ENCODE measurements around the gene SLC22A14. TPM values are rescaled to one million over a fixed set of nuclear protein-coding genes. Genes with fewer than 3 reads are reported as not detected.

The SLC22A14 gene
- total and polyA plus RNA-seq, 3 donors from 2014 or later: 2.7 to 11.9 (median 9.4) TPM

DNA sequence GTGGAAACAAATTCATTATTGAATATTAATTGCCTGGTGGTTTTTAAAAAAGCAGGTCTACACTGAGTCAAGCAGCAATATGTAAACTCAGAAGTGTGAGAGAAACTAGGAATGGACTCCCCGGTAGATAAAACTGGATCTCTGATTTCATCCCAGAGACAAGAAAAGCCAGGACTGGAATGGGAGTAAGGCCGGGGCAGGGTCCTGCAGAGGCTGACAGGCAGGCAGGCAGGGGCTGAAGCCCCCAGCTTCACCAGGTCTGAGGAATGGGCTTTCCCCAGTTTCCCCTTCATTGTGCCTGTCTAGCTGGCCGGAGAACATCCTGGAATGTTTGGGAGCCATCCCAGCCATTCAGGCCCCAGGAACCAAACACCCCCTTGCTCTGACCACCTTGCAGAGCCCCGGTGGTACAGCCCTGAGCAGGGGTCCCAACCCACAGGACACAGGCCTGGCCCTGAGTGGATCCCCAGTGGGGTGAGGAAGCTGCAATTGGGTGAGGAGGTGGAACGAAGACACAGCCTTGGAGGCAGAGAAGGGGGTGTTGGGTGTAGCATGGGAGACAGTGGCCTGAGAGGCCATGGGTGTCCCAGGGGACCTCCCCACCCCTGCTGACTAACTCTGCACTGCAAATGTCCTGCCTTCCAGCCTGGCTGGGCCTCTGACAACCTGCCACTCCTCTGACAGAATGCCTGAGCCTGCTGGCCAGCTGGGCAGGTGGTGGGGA is 32.8 kb downstream of the SLC22A14 start:
- Histone ChIP-seq H3K27me3 (no peaks in the 10 kb centered on the region), H3K4me3 (no peak overlapping the region), H3K36me3 (ENCODE audit: low read depth, missing control alignments) (no peaks in the 10 kb centered on the region), H3K27ac (no peak overlapping the region), H3K9me3 (no peaks in the 10 kb centered on the region), H3K4me1 (no peaks in the 10 kb centered on the region)
- intact Hi-C loops (cut with DNase I; ENCODE audit: low total_unique reads): loop anchor here (10.0 kb wide), 1 partner anchor 900 kb away; no protein-coding TSS in a partner anchor
- TF ChIP-seq, protein P1, sequence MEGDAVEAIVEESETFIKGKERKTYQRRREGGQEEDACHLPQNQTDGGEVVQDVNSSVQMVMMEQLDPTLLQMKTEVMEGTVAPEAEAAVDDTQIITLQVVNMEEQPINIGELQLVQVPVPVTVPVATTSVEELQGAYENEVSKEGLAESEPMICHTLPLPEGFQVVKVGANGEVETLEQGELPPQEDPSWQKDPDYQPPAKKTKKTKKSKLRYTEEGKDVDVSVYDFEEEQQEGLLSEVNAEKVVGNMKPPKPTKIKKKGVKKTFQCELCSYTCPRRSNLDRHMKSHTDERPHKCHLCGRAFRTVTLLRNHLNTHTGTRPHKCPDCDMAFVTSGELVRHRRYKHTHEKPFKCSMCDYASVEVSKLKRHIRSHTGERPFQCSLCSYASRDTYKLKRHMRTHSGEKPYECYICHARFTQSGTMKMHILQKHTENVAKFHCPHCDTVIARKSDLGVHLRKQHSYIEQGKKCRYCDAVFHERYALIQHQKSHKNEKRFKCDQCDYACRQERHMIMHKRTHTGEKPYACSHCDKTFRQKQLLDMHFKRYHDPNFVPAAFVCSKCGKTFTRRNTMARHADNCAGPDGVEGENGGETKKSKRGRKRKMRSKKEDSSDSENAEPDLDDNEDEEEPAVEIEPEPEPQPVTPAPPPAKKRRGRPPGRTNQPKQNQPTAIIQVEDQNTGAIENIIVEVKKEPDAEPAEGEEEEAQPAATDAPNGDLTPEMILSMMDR (IDR thresholded peaks at IDR 0.05): no peak
- no peak for TF ChIP-seq POLR2A (IDR thresholded peaks at IDR 0.05)
- WGBS, 2 donors: 78 to 80% methylated on average over 5 of the region's 5 CpGs
- no peak for DNase-seq

DNA sequence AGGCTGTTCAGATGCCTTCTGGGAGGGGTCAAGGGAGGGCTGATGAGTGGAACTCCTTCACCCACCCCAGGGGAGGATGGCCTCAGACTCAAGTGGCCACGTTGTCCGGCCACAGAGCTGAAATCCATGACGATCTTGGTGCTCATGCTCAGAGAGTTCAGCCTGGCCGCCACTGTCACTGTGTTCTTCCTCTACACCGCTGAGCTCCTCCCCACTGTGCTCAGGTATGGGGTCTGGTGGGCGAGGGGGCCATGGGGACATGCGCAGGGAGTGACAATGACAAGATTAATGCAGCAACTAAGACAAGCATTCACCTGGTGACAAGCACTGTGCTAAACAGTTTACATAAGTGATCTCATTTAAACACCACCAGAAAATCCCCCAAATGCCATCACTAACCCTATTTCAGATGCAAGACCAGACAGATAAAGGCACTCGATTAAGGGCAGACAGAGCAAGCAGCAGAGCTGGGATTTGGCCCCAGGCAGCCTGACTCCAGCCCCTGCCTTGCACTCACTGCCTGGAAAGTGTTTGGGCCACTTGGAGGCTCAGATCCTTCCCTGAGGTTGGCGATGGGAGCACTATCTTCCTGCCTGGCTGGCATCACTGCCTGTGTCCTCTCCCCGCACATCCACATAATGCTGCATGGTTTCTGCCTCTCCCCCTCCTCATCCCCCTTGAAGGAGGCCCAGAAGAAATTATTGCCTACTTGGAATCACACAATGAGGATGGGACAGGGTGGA is 33.6 kb downstream of the SLC22A14 start:
- intact Hi-C loops (cut with DNase I; ENCODE audit: low total_unique reads): loop anchor here (10.0 kb wide), 1 partner anchor 901 kb away; no protein-coding TSS in a partner anchor
- 82 to 88% methylated on average over 6 to 10 of the region's 10 CpGs for WGBS, 2 donors
- no peaks in the 10 kb centered on the region for H3K27me3 ChIP-seq
- no peaks in the 10 kb centered on the region for H3K36me3 ChIP-seq (ENCODE audit: low read depth, missing control alignments)
- no peak overlapping the region for H3K27ac ChIP-seq
- no peaks in the 10 kb centered on the region for H3K4me1 ChIP-seq
- DNase-seq: no peak
- H3K9me3 ChIP-seq: no peaks in the 10 kb centered on the region
- TF ChIP-seq POLR2A (IDR thresholded peaks at IDR 0.05): no peak
- TF ChIP-seq, protein P1 (IDR thresholded peaks at IDR 0.05): no peak
- H3K4me3 ChIP-seq: no peak overlapping the region

DNA sequence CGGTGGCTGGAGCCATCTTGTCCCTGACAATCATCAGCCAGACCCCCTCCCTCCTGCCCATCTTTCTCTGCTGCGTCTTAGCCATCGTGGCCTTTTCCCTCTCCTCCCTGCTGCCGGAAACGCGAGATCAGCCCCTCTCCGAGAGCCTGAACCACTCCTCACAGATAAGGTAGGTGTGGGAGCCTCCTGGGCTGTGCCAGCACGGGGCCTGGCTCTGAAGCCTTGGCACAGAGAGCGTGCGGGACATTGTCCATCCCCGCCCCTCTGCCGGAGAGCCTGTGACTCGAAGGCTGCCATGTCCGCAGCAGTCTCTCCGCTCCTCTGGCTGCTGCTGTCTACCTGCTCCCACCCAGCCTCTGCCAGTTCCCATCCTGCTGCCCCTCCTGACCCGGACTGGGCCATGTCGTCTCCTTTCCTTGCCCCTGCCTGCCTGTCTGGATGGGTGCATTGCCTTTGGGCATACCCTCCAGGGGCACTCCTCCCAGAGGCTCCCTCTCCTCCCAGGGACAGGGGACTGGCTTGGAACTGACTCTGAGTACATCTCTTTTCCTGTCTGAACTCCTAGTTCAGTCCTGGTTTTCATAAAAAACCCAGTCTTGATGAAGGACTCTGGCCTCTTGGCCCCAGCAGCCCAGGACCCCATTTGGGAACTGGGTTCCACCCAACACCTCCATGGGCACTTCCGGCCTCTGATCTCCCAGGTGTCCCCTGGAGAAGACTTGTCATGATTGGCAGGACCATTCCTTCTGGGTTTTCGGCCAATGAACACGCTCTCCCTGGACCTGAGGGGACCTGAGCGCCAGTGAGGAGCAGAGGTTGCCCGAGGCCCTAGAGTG is 34.5 kb downstream of the SLC22A14 start:
- H3K9me3 ChIP-seq: no peaks in the 10 kb centered on the region
- no peaks in the 10 kb centered on the region for H3K4me1 ChIP-seq
- intact Hi-C loops (cut with DNase I; ENCODE audit: low total_unique reads): loop anchor here (10.0 kb wide), 1 partner anchor 902 kb away; no protein-coding TSS in a partner anchor
- DNase-seq: no peak
- H3K4me3 ChIP-seq: no peak overlapping the region
- no peak overlapping the region for H3K27ac ChIP-seq
- WGBS, 2 donors: 74 to 81% methylated on average over 12 to 22 of the region's 22 CpGs
- TF ChIP-seq POLR2A (IDR thresholded peaks at IDR 0.05): no peak
- TF ChIP-seq, protein P1 (IDR thresholded peaks at IDR 0.05): no peak
- H3K27me3 ChIP-seq: no peaks in the 10 kb centered on the region
- no peaks in the 10 kb centered on the region for H3K36me3 ChIP-seq (ENCODE audit: low read depth, missing control alignments)

DNA sequence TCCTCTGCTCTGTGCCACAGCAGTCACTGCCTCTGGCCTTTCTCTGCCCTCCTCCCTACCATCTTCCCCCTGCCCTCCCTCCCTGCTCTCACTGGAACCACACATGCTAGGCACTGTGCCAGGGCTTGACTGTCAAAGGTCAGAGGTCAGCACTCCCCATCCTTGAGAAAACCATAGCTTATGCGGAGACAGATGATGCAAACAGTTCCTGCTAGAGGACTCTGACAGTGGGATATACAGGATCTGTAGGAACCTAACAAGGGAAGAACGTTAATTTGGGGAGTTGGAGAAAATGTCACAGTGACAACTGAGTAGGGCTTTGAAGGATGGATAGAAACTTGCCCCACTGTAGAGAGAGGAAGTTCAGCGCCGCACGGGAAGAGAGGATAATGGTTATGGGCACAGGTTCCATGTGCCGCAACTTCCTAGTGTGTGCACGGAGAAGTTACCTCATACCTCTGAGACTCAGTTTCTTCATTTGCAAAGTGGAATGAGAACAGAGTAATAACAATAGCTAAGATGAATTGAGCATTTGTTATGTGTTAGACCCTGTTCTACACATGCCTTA is 35.2 kb downstream of the SLC22A14 start:
- TF ChIP-seq POLR2A (IDR thresholded peaks at IDR 0.05): no peak
- TF ChIP-seq, protein P1 (IDR thresholded peaks at IDR 0.05): no peak
- H3K9me3 ChIP-seq: no peaks in the 10 kb centered on the region
- intact Hi-C loops (cut with DNase I; ENCODE audit: low total_unique reads): loop anchor here (10.0 kb wide), 1 partner anchor 902 kb away; no protein-coding TSS in a partner anchor
- WGBS, 2 donors: 82 to 83% methylated on average over 7 of the region's 7 CpGs
- no peak overlapping the region for H3K4me3 ChIP-seq
- no peaks in the 10 kb centered on the region for H3K4me1 ChIP-seq
- no peaks in the 10 kb centered on the region for H3K27me3 ChIP-seq
- H3K36me3 ChIP-seq (ENCODE audit: low read depth, missing control alignments): no peaks in the 10 kb centered on the region
- no peak overlapping the region for H3K27ac ChIP-seq
- DNase-seq: no peak
